GM19099 (cell line): ENCODE measurements around the gene SOX5.

Experiments used
- POLR2A ChIP-seq: IDR thresholded peaks from 3 replicates; pipeline ENCODE4 v1.6.1; 2011; ENCODE audit warnings: low read depth; ENCODE audit not compliant: insufficient read length; ENCODE audit errors: extremely low read depth

Gene SOX5

DNA sequence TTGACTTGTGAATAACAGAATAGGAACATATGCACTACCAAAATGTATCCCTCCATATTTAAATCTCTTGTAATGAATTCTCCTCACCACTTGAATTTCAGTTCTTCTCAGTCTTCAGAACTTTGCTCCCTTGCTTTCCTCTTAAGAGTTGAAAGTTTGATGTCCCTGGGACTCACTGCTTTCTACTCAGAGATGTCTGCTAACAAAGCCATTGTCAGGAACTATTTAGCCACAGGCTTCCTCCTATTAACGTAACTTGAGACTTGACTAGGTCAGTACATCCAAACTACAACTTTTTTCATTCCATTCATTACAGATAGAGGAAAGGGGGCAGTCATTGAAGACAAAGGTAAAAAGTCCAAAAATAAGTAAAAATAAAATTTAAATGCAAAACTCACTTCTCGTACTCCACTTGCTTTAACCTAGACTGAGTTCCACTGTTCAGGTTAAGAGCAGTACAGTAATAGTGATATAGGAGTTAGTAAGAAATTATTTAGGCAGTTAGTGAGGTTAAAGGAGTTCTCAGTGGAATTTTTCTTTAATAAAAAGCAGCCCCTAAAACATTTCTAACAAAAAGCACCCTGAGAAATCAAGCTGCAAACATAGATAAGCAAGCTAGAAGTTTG is 364.2 kb downstream of the SOX5 start:
- no peak for TF ChIP-seq POLR2A

DNA sequence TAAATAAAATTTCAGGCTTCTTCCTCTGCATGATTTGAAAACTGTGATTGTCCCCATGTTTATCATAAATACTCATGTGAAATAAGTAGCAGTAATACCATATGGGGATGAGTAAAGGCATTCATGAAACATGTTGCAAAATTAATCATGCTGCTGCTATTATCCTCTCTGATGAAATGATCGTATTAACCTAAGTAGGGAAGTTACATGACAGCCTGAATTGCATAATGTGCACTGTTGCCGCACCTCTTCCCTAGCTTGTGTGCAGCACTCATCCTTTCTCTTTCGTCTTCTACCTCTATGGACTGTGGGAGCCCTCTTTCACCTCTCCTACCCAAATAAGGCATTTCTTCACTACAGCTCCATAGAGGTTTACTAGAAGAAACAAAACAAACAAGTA is 367.6 kb downstream of the SOX5 start:
- no peak for TF ChIP-seq POLR2A

GRCh38 chr12:23579257-23579656 is 370.2 kb downstream of the SOX5 start:
- TF ChIP-seq POLR2A: no peak

DNA sequence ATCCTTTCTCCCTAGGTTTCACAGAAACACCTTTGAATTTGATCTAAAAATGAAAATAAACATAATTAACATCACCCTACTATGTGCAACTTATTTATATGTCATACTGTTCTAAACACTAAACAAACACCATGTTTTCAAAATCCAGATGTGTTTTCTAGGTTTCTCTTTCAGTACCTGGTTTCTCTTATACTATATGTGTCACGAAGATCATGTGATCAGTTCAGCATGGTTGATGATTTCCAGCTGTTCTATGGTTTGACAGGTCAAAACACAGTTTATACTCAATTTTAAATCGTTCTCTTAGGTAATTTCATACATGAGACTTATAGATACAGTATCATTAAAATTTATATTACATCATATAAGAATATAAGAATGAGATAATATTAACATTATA is 373.1 kb downstream of the SOX5 start:
- no peak for TF ChIP-seq POLR2A

GRCh38 chr12:23569356-23569755 is 380.1 kb downstream of the SOX5 start:
- no peak for TF ChIP-seq POLR2A

DNA sequence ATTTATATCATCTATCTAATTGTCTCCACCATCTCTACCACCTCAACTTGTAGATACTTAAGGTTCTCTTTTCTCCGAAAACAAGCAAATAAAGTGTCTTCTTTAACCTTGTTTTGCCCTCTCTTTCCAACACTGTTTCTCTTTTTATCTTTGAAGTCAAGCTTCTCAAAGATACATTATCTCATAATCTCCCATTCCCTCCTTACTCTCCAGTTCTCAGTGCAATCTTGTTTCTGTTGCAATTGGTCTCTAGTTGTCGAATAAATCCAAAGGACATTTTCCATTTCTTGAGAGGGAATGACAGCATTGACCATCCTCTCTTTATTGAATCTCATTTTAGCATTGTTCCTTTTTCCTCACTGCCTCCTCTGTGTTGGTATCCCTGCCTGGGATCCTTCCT is 383.3 kb downstream of the SOX5 start:
- TF ChIP-seq POLR2A: no peak

GRCh38 chr12:23564451-23565152 is 384.9 kb downstream of the SOX5 start:
- TF ChIP-seq POLR2A: no peak

GRCh38 chr12:23561364-23562345 is 387.8 kb downstream of the SOX5 start:
- TF ChIP-seq POLR2A: no peak

DNA sequence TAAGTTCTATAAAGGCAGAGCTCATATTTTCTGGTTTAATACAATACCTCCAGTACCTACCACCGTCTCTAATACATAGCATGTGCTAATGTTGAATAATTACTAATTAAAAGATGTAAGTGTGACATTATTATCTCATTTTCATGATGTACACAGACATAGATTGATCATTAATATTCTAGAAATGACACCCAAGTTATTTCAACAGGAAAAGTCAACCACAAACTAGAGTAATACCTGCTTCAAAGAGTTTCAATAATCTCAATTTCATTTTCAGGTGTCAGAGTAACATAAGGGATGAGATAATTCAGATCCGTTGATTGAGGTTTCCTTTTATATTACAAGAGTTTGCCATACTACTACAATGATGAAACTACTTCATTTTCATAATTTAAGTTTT is 388.9 kb downstream of the SOX5 start:
- TF ChIP-seq POLR2A: no peak

DNA sequence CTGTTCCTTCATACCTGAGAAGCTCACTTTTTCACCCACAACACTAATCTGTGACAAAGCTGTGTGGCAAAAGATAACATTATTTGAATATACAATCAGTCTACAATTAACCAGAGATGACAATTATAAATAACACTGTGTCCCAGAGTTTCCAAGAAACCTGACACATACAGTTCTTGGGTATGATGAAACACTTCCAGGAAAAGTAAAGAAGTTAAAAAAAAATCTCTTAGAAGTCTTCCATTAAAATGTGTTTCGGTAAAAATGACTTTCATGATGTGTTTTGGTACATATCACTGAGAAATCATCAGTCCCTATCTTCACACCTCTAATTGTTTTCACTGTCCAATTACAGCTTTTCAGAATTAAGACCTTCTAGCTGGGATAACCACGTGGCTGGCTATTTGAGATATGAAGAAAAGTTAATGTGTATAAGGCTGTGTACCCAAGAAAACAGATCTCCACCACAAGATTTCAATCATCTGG is 390.2 kb downstream of the SOX5 start:
- TF ChIP-seq POLR2A: no peak

GRCh38 chr12:23556661-23557060 is 392.8 kb downstream of the SOX5 start:
- no peak for TF ChIP-seq POLR2A

DNA sequence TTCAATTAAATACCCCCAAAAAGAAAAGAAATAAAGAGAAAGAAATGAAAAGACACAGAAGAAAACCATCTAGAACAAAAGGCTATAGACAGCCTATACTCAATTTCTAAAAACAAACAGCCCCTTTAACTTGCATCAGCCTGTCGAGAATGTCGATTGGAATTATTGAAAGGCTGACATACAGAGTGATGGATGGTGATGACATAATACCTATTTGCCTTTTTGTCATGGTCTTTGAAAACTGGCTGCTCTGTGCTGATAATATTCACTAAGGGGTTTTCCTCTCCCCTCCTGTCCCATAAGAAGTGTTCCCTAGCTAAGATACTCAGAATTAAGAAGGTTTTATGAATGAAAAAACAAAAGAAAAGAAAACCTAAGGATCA is 393.7 kb downstream of the SOX5 start:
- TF ChIP-seq POLR2A: no peak

- TF ChIP-seq POLR2A: no peak
Observed at GRCh38 chr12:23555180-23555824, 394.2 kb downstream of the SOX5 start.

GRCh38 chr12:23552417-23552816 is 397.1 kb downstream of the SOX5 start:
- TF ChIP-seq POLR2A: no peak

- TF ChIP-seq POLR2A: no peak
Observed at GRCh38 chr12:23550753-23551152, 398.7 kb downstream of the SOX5 start.
